ENCODE results near the gene ZNF23. TPM values are rescaled to one million over a fixed set of nuclear protein-coding genes. Genes with fewer than 3 reads are reported as not detected.

The ZNF23 gene
- total RNA-seq, 1 experiment from 2014 or later = 9.6 TPM

GRCh38 chr16:71406316-71406715 lies 55.7 kb downstream of the ZNF23 start:
- H3K23ac ChIP-seq (ENCODE audit: insufficient read length, low read depth, low read length) = no peak overlapping the region
- H2BK20ac ChIP-seq (ENCODE audit: low read depth, low read length, poor library complexity, severe bottlenecking) = no peak overlapping the region
- no peak overlapping the region for H3K4me2 ChIP-seq (ENCODE audit: insufficient read depth, insufficient read length, low read length)
- H3K79me1 ChIP-seq (ENCODE audit: insufficient read depth, low read depth, low read length, poor library complexity, severe bottlenecking) = no peaks in the 10 kb centered on the region
- no peak overlapping the region for H2BK15ac ChIP-seq (ENCODE audit: low read depth, low read length)
- WGBS (ENCODE audit: extremely low coverage, insufficient read length, low lambda C conversion rate) = no CpG with 5 or more reads among the region's 5 CpGs
- H3K56ac ChIP-seq (ENCODE audit: insufficient read length, low read depth, low read length) = no peak overlapping the region
- no peaks in the 10 kb centered on the region for H3K9me3 ChIP-seq (ENCODE audit: control insufficient read depth, low read depth, low read length)
- H3T11ph ChIP-seq (ENCODE audit: low read length) = no peak overlapping the region
- H4K5ac ChIP-seq (ENCODE audit: insufficient read length, low read depth, low read length) = no peak overlapping the region
- peaks cover 12 to 15% of the 10 kb centered on the region in 2 experiments; a peak in 4 of 5 replicates for H3K9me3 Mint-ChIP-seq
- no peak overlapping the region for H3K18ac ChIP-seq (ENCODE audit: insufficient read length, low read depth, low read length)
- peaks cover 9 to 11% of the 10 kb centered on the region in 2 experiments for H3K4me1 Mint-ChIP-seq
- no peak overlapping the region for H3K4ac ChIP-seq (ENCODE audit: low read depth, low read length)
- no peak overlapping the region for H2BK5ac ChIP-seq (ENCODE audit: insufficient read length, low read length)
- H2BK12ac ChIP-seq (ENCODE audit: insufficient read length, low read depth, low read length) = no peak overlapping the region
- DNase-seq = no peak
- no peaks in the 10 kb centered on the region for H3K23me2 ChIP-seq (ENCODE audit: insufficient read length, low read depth, low read length, poor library complexity, severe bottlenecking)
- H3K79me2 ChIP-seq (ENCODE audit: insufficient read depth, low read length) = no peaks in the 10 kb centered on the region
- no peak overlapping the region for H4K91ac ChIP-seq (ENCODE audit: insufficient read length, low read depth, low read length)
- no peaks in the 10 kb centered on the region for H3K27me3 ChIP-seq (ENCODE audit: insufficient read depth, low read length)
- H3K4me1 ChIP-seq (ENCODE audit: insufficient read depth, low read length) = no peaks in the 10 kb centered on the region
- peaks cover 0 to 5% (median 3%) of the 10 kb centered on the region in 3 experiments; a peak in 3 of 7 replicates for H3K36me3 Mint-ChIP-seq (ENCODE audit: insufficient read depth in 1 of 3, low read depth in 3 of 3)
- H2AK5ac ChIP-seq (ENCODE audit: insufficient read length, low read length) = no peak overlapping the region
- no peak overlapping the region for H2AFZ ChIP-seq (ENCODE audit: low read length)
- peaks cover 17% of the 10 kb centered on the region for H3K27me3 Mint-ChIP-seq (ENCODE audit: low read depth)
- no peak overlapping the region for H3K27ac ChIP-seq (ENCODE audit: insufficient read length, low read depth, low read length)
- H3K4me3 Mint-ChIP-seq = no peak overlapping the region
- no peak overlapping the region for H3K9ac ChIP-seq (ENCODE audit: extremely low read depth, insufficient read length, low read length)
- no peak overlapping the region for H2BK120ac ChIP-seq (ENCODE audit: low read depth, low read length, poor library complexity, severe bottlenecking)
- no peak overlapping the region for H3K14ac ChIP-seq (ENCODE audit: insufficient read depth, low read length)
- no peaks in the 10 kb centered on the region for H4K20me1 ChIP-seq (ENCODE audit: control insufficient read depth, insufficient read depth, insufficient read length)
- no peak for TF ChIP-seq CTCF (conservative IDR thresholded peaks at IDR 0.05)
- no peak overlapping the region for H4K8ac ChIP-seq (replicated peaks; ENCODE audit: insufficient read length, low read depth, low read length)
- no peak overlapping the region for H3K27ac Mint-ChIP-seq
